ENCODE measurements around the gene SCAF1. TPM values are rescaled to one million over a fixed set of nuclear protein-coding genes. Genes with fewer than 3 reads are reported as not detected.

SCAF1 gene
- total RNA-seq, 1 experiment from 2014 or later: 81.3 TPM

- no peak for DNase-seq (ENCODE audit: unreplicated experiment)
- H3K4me1 Mint-ChIP-seq (ENCODE audit: insufficient read depth, unreplicated experiment): peaks cover 14% of the 10 kb centered on the region
- POLR2A ChIA-PET: interaction anchor here (0.7 to 0.9 kb wide), 4 partner anchors 13 to 109 kb away, joined by 3 to 5 read pairs (median 3); partner anchors contain the start of genes PRMT1 and PRRG2
- peak within 1 kb of the TSS; percentile 56 for H3K4me3 Mint-ChIP-seq (ENCODE audit: unreplicated experiment)
- H3K27me3 Mint-ChIP-seq (ENCODE audit: insufficient read depth, unreplicated experiment): no peaks in the 10 kb centered on the region
- no TSS peak for BruUV-seq (replicated peaks)
- peaks cover 46% of the 10 kb centered on the region for H3K36me3 Mint-ChIP-seq (ENCODE audit: insufficient read depth, unreplicated experiment)
- CTCF ChIA-PET: interaction anchor here (0.6 kb wide), 2 partner anchors 17 to 231 kb away, joined by 3 to 4 read pairs; no protein-coding TSS in a partner anchor
- intact Hi-C loops (cut with micrococcal nuclease): no loop called here
- no peaks in the 10 kb centered on the region for H3K9me3 Mint-ChIP-seq (ENCODE audit: unreplicated experiment)
- TF ChIP-seq, protein P1, sequence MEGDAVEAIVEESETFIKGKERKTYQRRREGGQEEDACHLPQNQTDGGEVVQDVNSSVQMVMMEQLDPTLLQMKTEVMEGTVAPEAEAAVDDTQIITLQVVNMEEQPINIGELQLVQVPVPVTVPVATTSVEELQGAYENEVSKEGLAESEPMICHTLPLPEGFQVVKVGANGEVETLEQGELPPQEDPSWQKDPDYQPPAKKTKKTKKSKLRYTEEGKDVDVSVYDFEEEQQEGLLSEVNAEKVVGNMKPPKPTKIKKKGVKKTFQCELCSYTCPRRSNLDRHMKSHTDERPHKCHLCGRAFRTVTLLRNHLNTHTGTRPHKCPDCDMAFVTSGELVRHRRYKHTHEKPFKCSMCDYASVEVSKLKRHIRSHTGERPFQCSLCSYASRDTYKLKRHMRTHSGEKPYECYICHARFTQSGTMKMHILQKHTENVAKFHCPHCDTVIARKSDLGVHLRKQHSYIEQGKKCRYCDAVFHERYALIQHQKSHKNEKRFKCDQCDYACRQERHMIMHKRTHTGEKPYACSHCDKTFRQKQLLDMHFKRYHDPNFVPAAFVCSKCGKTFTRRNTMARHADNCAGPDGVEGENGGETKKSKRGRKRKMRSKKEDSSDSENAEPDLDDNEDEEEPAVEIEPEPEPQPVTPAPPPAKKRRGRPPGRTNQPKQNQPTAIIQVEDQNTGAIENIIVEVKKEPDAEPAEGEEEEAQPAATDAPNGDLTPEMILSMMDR (IDR thresholded peaks at IDR 0.05; ENCODE audit: unreplicated experiment): no peak
- H3K27ac Mint-ChIP-seq (ENCODE audit: low read depth, unreplicated experiment): no peak within 1 kb of the TSS
These were observed 47.4 kb downstream of the SCAF1 start, which contains the start of gene ADM5 for GRCh38 chr19:49689133-49690078. Gene ADM5, plus strand, starts transcription at chr19:49689594. Its CDS starts 244 bp downstream, at chr19:49689838.

- TF ChIP-seq, protein P1 (IDR thresholded peaks at IDR 0.05; ENCODE audit: unreplicated experiment): no peak
- Mint-ChIP-seq H3K27me3 (ENCODE audit: insufficient read depth, unreplicated experiment) (no peaks in the 10 kb centered on the region), H3K9me3 (ENCODE audit: unreplicated experiment) (no peaks in the 10 kb centered on the region), H3K27ac (ENCODE audit: low read depth, unreplicated experiment) (no peak overlapping the region), H3K36me3 (ENCODE audit: insufficient read depth, unreplicated experiment) (peaks cover 38% of the 10 kb centered on the region), H3K4me1 (ENCODE audit: insufficient read depth, unreplicated experiment) (peaks cover 14% of the 10 kb centered on the region), H3K4me3 (ENCODE audit: unreplicated experiment) (peak overlapping the region; percentile 56)
- intact Hi-C loops (cut with micrococcal nuclease): no loop called here
- no peak for DNase-seq (ENCODE audit: unreplicated experiment)
- CTCF ChIA-PET: no interaction called here
- BruUV-seq (replicated peaks): no TSS peak
- POLR2A ChIA-PET: interaction anchor here (0.6 to 0.7 kb wide), 2 partner anchors 12 to 77 kb away, joined by 3 to 4 read pairs; no protein-coding TSS in a partner anchor
These were observed 48.2 kb downstream of the SCAF1 start for GRCh38 chr19:49690079-49690655.

- DNase-seq (ENCODE audit: unreplicated experiment): peak; percentile 52
- no TSS peak for BruUV-seq (replicated peaks)
- ChIA-PET POLR2A (interaction anchor here (0.6 kb wide), 1 partner anchor 13 kb away, joined by 4 read pairs; no protein-coding TSS in a partner anchor), CTCF (no interaction called here)
- H3K9me3 Mint-ChIP-seq (ENCODE audit: unreplicated experiment): no peaks in the 10 kb centered on the region
- TF ChIP-seq, protein P1 (IDR thresholded peaks at IDR 0.05; ENCODE audit: unreplicated experiment): no peak
- H3K27ac Mint-ChIP-seq (ENCODE audit: low read depth, unreplicated experiment): no peak within 1 kb of the TSS
- peak within 1 kb of the TSS; percentile 56 for H3K4me3 Mint-ChIP-seq (ENCODE audit: unreplicated experiment)
- H3K4me1 Mint-ChIP-seq (ENCODE audit: insufficient read depth, unreplicated experiment): peaks cover 14% of the 10 kb centered on the region
- peaks cover 32% of the 10 kb centered on the region for H3K36me3 Mint-ChIP-seq (ENCODE audit: insufficient read depth, unreplicated experiment)
- H3K27me3 Mint-ChIP-seq (ENCODE audit: insufficient read depth, unreplicated experiment): no peaks in the 10 kb centered on the region
- intact Hi-C loops (cut with micrococcal nuclease): no loop called here
These were observed 48.7 kb downstream of the SCAF1 start, which contains the start of gene CPT1C for GRCh38 chr19:49690656-49691242. Gene CPT1C, plus strand, starts transcription at chr19:49691116. Its CDS starts 1,137 bp downstream, at chr19:49692253.

Data from MCF 10A (cell line).